Mononuclear cell (primary cell): ENCODE data around the gene COL1A1. TPM values are rescaled to one million over a fixed set of nuclear protein-coding genes. Genes with fewer than 3 reads are reported as not detected.

ENCODE experiments used
- H3K27me3 ChIP-seq: 2 replicates; pipeline ENCODE4 v1.6.0; 2011; ENCODE audit warnings: low read length, control low read depth; ENCODE audit not compliant: insufficient read depth
- H3K4me1 ChIP-seq: 2 replicates; pipeline ENCODE4 v1.5.1; 2011; ENCODE audit warnings: mild to moderate bottlenecking, low read length, control low read depth; ENCODE audit not compliant: insufficient read depth
- H3K4me3 ChIP-seq: 2 replicates; pipeline ENCODE4 v1.5.1; 2011; ENCODE audit warnings: mild to moderate bottlenecking, low read length, moderate library complexity
- H3K9me3 ChIP-seq: 2 replicates; pipeline ENCODE4 v1.5.1; 2011; ENCODE audit warnings: low read depth, mild to moderate bottlenecking, control low read depth, low read length
- total RNA-seq: library from RNA; depleted of rRNA; stranded (reverse); fragments of >200 nt; gene quantifications from one replicate; pipeline ENCODE4 v1.2.3, GENCODE V29; 2012

The COL1A1 gene
- total RNA-seq, 1 donor, result 2.9 TPM

GRCh38 chr17:50196036-50196435 is 5.4 kb downstream of the COL1A1 start:
- peaks cover 7% of the 10 kb centered on the region for H3K27me3 ChIP-seq

GRCh38 chr17:50194934-50195865 is 6.2 kb downstream of the COL1A1 start:
- Histone ChIP-seq H3K9me3 (no peaks in the 10 kb centered on the region), H3K4me1 (peaks cover 6% of the 10 kb centered on the region)

More at GRCh38 chr17:50196036-50196435, 5.4 kb downstream of the COL1A1 start:
- H3K4me1 ChIP-seq, result peaks cover 14% of the 10 kb centered on the region
- H3K9me3 ChIP-seq, result no peaks in the 10 kb centered on the region
- no peak overlapping the region for H3K4me3 ChIP-seq

GRCh38 chr17:50194140-50194933 is 7.1 kb downstream of the COL1A1 start:
- H3K9me3 ChIP-seq, result no peaks in the 10 kb centered on the region
- H3K4me1 ChIP-seq, result no peaks in the 10 kb centered on the region
- peaks cover 3% of the 10 kb centered on the region for H3K27me3 ChIP-seq
- H3K4me3 ChIP-seq, result no peak overlapping the region

More at GRCh38 chr17:50194934-50195865, 6.2 kb downstream of the COL1A1 start:
- Histone ChIP-seq H3K27me3 (peaks cover 5% of the 10 kb centered on the region), H3K4me3 (no peak overlapping the region)

- H3K4me1 ChIP-seq, result no peaks in the 10 kb centered on the region
- no peaks in the 10 kb centered on the region for H3K9me3 ChIP-seq
- H3K27me3 ChIP-seq, result no peaks in the 10 kb centered on the region
- no peak overlapping the region for H3K4me3 ChIP-seq
Measured at GRCh38 chr17:50192618-50193291, 8.7 kb downstream of the COL1A1 start.

- Histone ChIP-seq H3K4me3 (no peak overlapping the region), H3K27me3 (no peaks in the 10 kb centered on the region), H3K4me1 (no peaks in the 10 kb centered on the region), H3K9me3 (no peaks in the 10 kb centered on the region)
Measured at GRCh38 chr17:50192144-50192617, 9.2 kb downstream of the COL1A1 start.

- H3K9me3 ChIP-seq, result no peaks in the 10 kb centered on the region
- H3K27me3 ChIP-seq, result no peaks in the 10 kb centered on the region
- H3K4me1 ChIP-seq, result no peaks in the 10 kb centered on the region
- no peak overlapping the region for H3K4me3 ChIP-seq
Measured at GRCh38 chr17:50191359-50192143, 9.9 kb downstream of the COL1A1 start.

GRCh38 chr17:50190603-50191358 is 10.7 kb downstream of the COL1A1 start:
- Histone ChIP-seq H3K9me3 (no peaks in the 10 kb centered on the region), H3K4me3 (no peak overlapping the region), H3K4me1 (no peaks in the 10 kb centered on the region), H3K27me3 (no peaks in the 10 kb centered on the region)

- H3K27me3 ChIP-seq, result no peaks in the 10 kb centered on the region
- peaks cover 3% of the 10 kb centered on the region for H3K4me1 ChIP-seq
- no peaks in the 10 kb centered on the region for H3K9me3 ChIP-seq
- no peak overlapping the region for H3K4me3 ChIP-seq
Measured at GRCh38 chr17:50190293-50190602, 11.2 kb downstream of the COL1A1 start.

GRCh38 chr17:50189550-50190292 is 11.7 kb downstream of the COL1A1 start:
- H3K27me3 ChIP-seq, result no peaks in the 10 kb centered on the region
- H3K9me3 ChIP-seq, result no peaks in the 10 kb centered on the region
- no peak overlapping the region for H3K4me3 ChIP-seq
- H3K4me1 ChIP-seq, result peaks cover 8% of the 10 kb centered on the region

- H3K9me3 ChIP-seq, result no peaks in the 10 kb centered on the region
- peaks cover 15% of the 10 kb centered on the region for H3K4me1 ChIP-seq
- no peak overlapping the region for H3K4me3 ChIP-seq
- no peaks in the 10 kb centered on the region for H3K27me3 ChIP-seq
Measured at GRCh38 chr17:50188921-50189549, 12.4 kb downstream of the COL1A1 start.

- H3K27me3 ChIP-seq, result no peaks in the 10 kb centered on the region
- H3K4me3 ChIP-seq, result no peak overlapping the region
Measured at GRCh38 chr17:50188531-50188920, 12.9 kb downstream of the COL1A1 start.

GRCh38 chr17:50187751-50188530 is 13.5 kb downstream of the COL1A1 start:
- Histone ChIP-seq H3K4me3 (no peak overlapping the region), H3K9me3 (no peaks in the 10 kb centered on the region), H3K4me1 (peaks cover 26% of the 10 kb centered on the region), H3K27me3 (no peaks in the 10 kb centered on the region)

More at GRCh38 chr17:50188531-50188920, 12.9 kb downstream of the COL1A1 start:
- Histone ChIP-seq H3K9me3 (no peaks in the 10 kb centered on the region), H3K4me1 (peaks cover 20% of the 10 kb centered on the region)
